A673 (cell line): Measurements from ENCODE around the gene SEMA3A. TPM values are rescaled to one million over a fixed set of nuclear protein-coding genes. Genes with fewer than 3 reads are reported as not detected.

Source experiments
- BruUV-seq: library from RNA; stranded (reverse); fragments of 400-500 nt; replicated peaks from 2 replicates; lab custom pipeline; 2021; lab: Mats Ljungman, UMichigan
- CTCF ChIA-PET: fragments of 300-600 bp; sonication (Branson Sonifier 250); formaldehyde crosslinking; loops from one replicate; lab custom pipeline; 2022; ENCODE audit warnings: antibody characterized with exemption; lab: Charles Lee
- POLR2A ChIA-PET: fragments of 300-600 bp; sonication (Branson Sonifier 250); formaldehyde crosslinking; loops from one replicate; lab custom pipeline; 2022; ENCODE audit warnings: antibody characterized with exemption; ENCODE audit not compliant: low non-redundant PET; lab: Charles Lee
- DNase-seq: peaks from one replicate; pipeline ENCODE4 v3.0.0-alpha.2; 2015; ENCODE audit warnings: low spot score
- H3K27ac ChIP-seq: fragments of 200-600 bp; sonication (generic); 2 replicates; pipeline ENCODE4 v1.5.1; 2016; ENCODE audit warnings: mixed run types, low read depth, mild to moderate bottlenecking, mixed read lengths, antibody characterized with exemption, low read length; ENCODE audit not compliant: poor library complexity, severe bottlenecking
- H3K27me3 ChIP-seq: fragments of 200-600 bp; sonication (generic); replicated peaks from 2 replicates; pipeline ENCODE4 v1.6.1; 2017; ENCODE audit warnings: mixed run types, low read depth, mild to moderate bottlenecking, mixed read lengths, antibody characterized with exemption, low read length; ENCODE audit not compliant: insufficient read depth, poor library complexity
- H3K36me3 ChIP-seq: fragments of 200-600 bp; sonication (generic); 2 replicates; pipeline ENCODE4 v1.6.1; 2016; ENCODE audit warnings: mixed run types, mild to moderate bottlenecking, mixed read lengths, antibody characterized with exemption, low read length; ENCODE audit not compliant: insufficient read depth, poor library complexity, severe bottlenecking
- H3K4me1 ChIP-seq: fragments of 200-600 bp; sonication (generic); 2 replicates; pipeline ENCODE4 v1.6.1; 2017; ENCODE audit warnings: mixed run types, mild to moderate bottlenecking, mixed read lengths, antibody characterized with exemption, low read length; ENCODE audit not compliant: insufficient read depth, poor library complexity, severe bottlenecking
- H3K4me3 ChIP-seq: fragments of 200-600 bp; sonication (generic); 2 replicates; pipeline ENCODE4 v1.5.1; 2016; ENCODE audit warnings: low read depth, mixed run types, mild to moderate bottlenecking, mixed read lengths, low read length; ENCODE audit not compliant: poor library complexity, severe bottlenecking
- H3K9me3 ChIP-seq: fragments of 200-600 bp; sonication (generic); 2 replicates; pipeline ENCODE4 v1.6.1; 2016; ENCODE audit warnings: mixed run types, low read depth, mild to moderate bottlenecking, mixed read lengths, antibody characterized with exemption, low read length; ENCODE audit not compliant: poor library complexity, severe bottlenecking
- EZH2 ChIP-seq: fragments of 200-600 bp; sonication (generic); IDR thresholded peaks from 2 replicates; pipeline ENCODE4 v1.6.1; 2017; ENCODE audit warnings: borderline replicate concordance, low read depth, mild to moderate bottlenecking, mixed read lengths, antibody characterized with exemption, low read length; ENCODE audit not compliant: poor library complexity, severe bottlenecking
- intact Hi-C: fragments of 100-400 bp; cut with micrococcal nuclease; formaldehyde crosslinking; loops from one replicate; pipeline ENCODE4 v1.10.0; 2022; ENCODE audit not compliant: unreplicated experiment
- total RNA-seq: library from RNA; stranded (reverse); gene quantifications from 2 replicates; pipeline ENCODE4 v1.2.3, GENCODE V29; 2021
- TF ChIP-seq, protein P1 (sequence below): fragments of 300-800, 200-600 bp; sonication (generic); conservative IDR thresholded peaks from 2 replicates; pipeline ENCODE4 v1.5.1; 2017; ENCODE audit warnings: low read depth, mild to moderate bottlenecking, antibody characterized with exemption, low read length, moderate library complexity, mixed read lengths

Gene SEMA3A
- total RNA-seq, 1 experiment from 2014 or later = 22.8 TPM

DNA sequence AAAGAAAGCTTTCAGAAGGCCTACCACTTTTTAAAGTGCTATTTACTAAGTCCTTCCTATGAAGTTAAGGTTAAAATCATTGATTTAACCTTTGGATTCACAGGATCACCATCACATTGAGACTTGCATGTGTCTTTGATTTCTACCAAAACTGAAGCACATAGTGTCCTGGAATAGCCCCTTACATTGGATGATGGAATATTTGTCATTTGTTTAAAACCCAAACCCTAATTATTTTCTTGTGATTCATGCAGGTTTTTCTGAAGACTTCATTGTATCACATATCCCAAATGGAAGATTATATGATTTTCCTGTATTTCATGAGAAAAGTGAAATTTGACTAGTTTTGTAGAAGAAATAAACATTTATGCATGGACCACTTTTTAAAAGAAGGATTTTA is 3.3 kb downstream of the SEMA3A start:
- intact Hi-C loops = loop anchor here (5.0 to 10.0 kb wide), 2 partner anchors 264 to 826 kb away; no protein-coding TSS in a partner anchor
- CTCF ChIA-PET = no interaction called here
- no peaks in the 10 kb centered on the region for H3K9me3 ChIP-seq
- no TSS peak for BruUV-seq
- no peaks in the 10 kb centered on the region for H3K27me3 ChIP-seq
- H3K4me1 ChIP-seq = peaks cover 54% of the 10 kb centered on the region
- TF ChIP-seq, protein P1, sequence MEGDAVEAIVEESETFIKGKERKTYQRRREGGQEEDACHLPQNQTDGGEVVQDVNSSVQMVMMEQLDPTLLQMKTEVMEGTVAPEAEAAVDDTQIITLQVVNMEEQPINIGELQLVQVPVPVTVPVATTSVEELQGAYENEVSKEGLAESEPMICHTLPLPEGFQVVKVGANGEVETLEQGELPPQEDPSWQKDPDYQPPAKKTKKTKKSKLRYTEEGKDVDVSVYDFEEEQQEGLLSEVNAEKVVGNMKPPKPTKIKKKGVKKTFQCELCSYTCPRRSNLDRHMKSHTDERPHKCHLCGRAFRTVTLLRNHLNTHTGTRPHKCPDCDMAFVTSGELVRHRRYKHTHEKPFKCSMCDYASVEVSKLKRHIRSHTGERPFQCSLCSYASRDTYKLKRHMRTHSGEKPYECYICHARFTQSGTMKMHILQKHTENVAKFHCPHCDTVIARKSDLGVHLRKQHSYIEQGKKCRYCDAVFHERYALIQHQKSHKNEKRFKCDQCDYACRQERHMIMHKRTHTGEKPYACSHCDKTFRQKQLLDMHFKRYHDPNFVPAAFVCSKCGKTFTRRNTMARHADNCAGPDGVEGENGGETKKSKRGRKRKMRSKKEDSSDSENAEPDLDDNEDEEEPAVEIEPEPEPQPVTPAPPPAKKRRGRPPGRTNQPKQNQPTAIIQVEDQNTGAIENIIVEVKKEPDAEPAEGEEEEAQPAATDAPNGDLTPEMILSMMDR = no peak
- TF ChIP-seq EZH2 = no peak
- H3K4me3 ChIP-seq = peak overlapping the region; percentile 56
- H3K27ac ChIP-seq = peak overlapping the region; percentile 35
- H3K36me3 ChIP-seq = no peaks in the 10 kb centered on the region
- no peak for DNase-seq
- POLR2A ChIA-PET = no interaction called here

DNA sequence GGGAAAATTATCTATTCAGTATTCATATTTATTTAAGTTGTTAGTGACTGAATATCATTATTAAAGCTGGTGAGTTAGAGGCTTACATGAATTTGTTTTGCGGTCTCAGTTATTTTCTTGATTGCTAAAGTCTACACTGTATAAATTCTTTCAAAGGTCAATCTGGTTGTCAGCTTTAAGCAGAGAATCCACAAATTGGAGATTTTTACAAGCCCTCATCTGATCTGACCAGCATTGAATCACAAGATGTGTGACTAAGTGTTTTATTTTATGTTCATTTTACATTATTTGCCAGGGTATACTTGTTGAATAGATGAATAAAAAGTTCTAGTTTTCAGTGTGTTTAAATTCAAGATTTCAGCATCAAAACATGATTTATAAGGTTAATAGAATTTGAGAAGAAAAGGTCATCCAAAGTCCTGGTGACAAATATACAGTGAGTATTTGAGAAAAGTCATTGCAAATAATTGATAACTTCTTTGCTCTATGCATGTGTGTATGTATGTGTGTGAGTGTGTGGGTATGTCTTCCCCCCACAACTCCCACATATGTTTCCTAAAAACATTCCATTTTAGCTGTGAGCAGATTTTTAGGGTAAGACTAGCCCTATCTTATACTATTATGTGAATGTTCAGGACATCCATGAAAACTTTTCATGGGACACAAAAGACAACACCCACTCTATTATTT is 4.4 kb downstream of the SEMA3A start:
- POLR2A ChIA-PET = no interaction called here
- Histone ChIP-seq H3K9me3 (no peaks in the 10 kb centered on the region), H3K4me3 (no peak overlapping the region), H3K36me3 (no peaks in the 10 kb centered on the region), H3K4me1 (peaks cover 45% of the 10 kb centered on the region), H3K27me3 (no peaks in the 10 kb centered on the region), H3K27ac (no peak overlapping the region)
- peak; percentile 22 for DNase-seq
- intact Hi-C loops = loop anchor here (5.0 to 10.0 kb wide), 2 partner anchors 265 to 827 kb away; no protein-coding TSS in a partner anchor
- CTCF ChIA-PET = no interaction called here
- no peak for TF ChIP-seq EZH2
- TF ChIP-seq, protein P1 = no peak
- BruUV-seq = no TSS peak

DNA sequence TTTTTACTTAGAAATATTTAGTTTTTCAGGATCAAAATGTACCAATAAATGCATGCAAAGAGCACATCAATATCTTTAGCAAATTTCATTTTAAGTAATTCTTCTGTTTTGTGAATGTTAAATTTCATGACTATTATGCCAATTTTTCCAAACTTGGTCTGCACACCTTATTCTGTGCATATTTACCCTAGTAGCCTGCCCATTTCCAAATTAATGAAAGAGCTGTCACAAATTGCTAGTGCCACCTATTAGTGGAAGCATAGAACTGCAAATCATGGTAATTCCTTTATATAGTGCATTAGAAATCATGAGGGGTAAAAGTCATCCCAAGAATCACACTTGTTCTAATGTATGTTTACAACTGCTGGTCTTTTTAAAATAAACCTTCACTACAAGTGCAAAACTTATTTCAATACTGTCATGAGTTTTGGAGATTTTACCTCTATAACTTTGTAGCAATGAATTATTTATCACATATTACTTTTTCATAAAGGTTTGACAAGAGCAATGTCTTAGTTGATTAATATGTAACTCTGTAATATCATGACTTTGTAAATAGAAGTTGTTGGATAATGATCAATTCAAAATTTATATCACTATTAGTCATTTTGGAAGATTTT is 5.7 kb downstream of the SEMA3A start:
- Histone ChIP-seq H3K9me3 (no peaks in the 10 kb centered on the region), H3K27me3 (no peaks in the 10 kb centered on the region), H3K4me1 (peaks cover 47% of the 10 kb centered on the region), H3K36me3 (no peaks in the 10 kb centered on the region), H3K27ac (no peak overlapping the region), H3K4me3 (no peak overlapping the region)
- DNase-seq = peak; percentile 78
- BruUV-seq = no TSS peak
- TF ChIP-seq, protein P1 = peak; percentile 79
- TF ChIP-seq EZH2 = no peak
- intact Hi-C loops = loop anchor here (1.0 to 5.0 kb wide), 3 partner anchors 52 to 252 kb away; no protein-coding TSS in a partner anchor
- CTCF ChIA-PET = interaction anchor here (0.7 kb wide), 1 partner anchor 52 kb away, joined by 4 read pairs; no protein-coding TSS in a partner anchor
- POLR2A ChIA-PET = interaction anchor here (0.6 kb wide), 1 partner anchor 201 kb away, joined by 3 read pairs; no protein-coding TSS in a partner anchor
